HG02938 (cell line): ENCODE results near the gene ERICH6.

Experiments used
- ATAC-seq: cut with Tn5 transposase; IDR thresholded peaks from one replicate; pipeline ENCODE4 v1.9.1; 2021; ENCODE audit warnings: mild to moderate bottlenecking, moderate library complexity; ENCODE audit not compliant: unreplicated experiment

The ERICH6 gene

DNA sequence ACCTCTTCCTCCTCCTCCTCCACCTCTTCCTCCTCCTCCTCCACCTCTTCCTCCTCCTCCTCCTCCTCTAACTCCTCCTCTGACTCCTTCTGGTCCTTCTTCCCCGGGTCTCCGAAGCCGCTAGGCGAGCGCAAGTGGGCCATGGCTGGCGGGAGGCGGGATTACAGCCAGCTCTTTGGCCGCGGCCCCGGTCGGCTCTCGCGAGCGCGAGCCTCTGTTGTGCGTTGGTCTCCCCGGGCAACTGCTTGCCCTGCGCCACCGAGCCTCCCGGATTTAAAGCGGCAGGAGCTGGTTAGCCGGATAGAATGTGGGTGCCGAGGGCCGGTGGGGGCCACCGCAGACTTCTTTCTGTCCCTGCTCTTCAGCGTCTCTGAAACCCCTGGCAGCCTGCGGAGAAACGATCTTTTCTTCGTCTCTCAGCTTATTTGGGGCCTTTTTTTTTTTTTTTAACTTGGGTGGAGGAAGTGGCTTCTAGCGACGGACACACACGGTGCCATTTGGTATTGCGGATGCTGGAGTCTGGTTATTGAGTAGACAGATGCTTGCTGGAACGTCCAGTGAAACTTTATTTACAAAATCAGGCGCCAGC is at the start of gene ERICH6:
TSS of gene ERICH6 (minus strand) at position 165 of the 589 bp plus-strand sequence. CDS start at position 143, 22 bp downstream.
- ATAC-seq: peak; percentile 97

DNA sequence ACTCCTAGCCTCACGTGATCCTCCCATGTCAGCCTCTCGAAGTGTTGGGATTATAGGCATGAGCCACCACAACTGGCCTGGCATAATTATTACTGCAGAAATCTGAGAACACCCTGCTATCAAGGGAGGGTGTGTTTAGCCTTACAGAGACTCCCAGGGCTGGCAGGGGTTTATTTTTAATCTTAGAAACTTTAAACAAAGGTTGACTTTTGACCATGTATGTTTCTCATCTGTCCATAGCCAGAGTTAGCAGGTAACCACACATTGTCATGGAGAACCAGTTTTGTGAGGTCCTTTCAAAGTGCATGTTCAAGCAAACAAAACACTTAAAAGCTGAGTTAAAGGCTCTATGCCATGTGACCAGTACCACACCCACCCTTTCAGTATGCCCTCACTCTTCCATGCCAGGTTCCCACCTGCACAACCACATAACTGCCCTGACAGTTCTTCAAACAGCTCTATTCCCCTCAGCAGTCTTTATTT is 48.1 kb upstream of the ERICH6 start:
- ATAC-seq: no peak

DNA sequence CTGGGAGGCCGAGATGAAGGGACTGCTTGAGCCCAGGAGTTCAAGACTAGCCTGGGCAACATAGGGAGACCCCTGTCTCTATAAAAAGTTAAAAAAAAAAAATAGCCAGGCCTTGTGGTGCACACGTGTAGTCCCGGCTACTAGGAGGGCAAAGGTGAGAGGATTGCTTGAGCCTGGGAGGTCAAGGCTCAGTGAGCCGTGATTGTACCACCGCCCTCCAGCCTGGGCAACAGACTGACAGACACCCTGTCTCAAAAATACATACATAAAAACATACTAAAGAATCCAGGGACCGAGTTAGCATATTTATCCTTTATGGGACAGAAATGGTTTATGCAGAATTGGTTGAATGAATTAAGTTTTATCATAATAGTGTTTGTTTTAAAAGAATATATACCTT is 45.5 kb upstream of the ERICH6 start:
- ATAC-seq: no peak

DNA sequence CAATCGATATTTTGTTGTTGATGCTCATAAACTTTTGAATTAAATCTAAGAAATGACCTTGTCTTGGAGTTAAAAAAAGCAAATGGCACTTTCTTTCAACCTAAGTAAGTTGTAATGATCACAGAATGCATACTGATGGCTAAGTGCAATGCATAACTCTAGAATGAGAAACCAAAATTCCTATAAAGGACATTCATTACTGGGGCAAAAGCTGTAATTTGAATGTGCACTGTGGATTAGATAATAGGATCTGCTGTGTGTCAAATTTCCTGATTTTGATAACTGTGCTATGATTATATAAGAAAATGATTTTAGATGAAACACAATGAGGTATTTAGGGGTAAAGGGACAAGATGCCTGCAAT is 44.9 kb upstream of the ERICH6 start:
- ATAC-seq: no peak

DNA sequence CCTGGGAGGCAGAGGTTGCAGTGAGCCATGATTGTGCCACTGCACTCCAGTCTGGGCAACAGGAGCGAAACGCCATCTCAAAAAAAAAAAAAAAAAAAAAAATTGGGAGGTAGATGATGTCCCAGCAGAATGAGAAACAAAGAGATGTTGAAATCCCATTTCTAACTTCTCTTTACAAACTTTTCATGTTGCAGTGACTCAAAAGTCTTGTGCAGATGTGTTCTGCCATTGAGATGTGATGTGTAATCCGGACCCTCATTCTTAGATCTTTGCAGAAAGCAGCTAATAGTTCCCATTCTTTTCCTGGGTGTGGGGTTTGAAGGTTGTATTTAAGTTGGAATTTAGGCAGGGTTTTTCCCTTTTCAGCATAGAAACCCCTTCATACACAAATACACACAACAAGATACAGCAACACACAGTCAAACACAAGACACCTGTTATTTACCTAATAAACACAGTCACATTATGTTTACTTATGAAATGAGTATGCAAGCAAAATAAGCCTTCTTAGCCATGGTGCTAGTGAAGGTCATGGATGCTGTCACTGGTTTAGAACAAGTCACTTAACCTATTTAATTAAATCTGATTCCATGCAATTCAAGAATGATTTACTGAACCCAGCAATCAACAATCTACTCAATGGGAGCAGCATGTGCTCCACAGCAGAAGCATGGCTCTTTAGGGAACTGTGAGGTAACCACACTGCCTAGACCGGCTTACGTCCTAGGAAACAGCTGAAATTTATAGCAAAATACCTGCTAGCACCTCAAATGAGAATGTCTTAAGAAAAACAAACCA is 44.4 kb upstream of the ERICH6 start:
- ATAC-seq: no peak

DNA sequence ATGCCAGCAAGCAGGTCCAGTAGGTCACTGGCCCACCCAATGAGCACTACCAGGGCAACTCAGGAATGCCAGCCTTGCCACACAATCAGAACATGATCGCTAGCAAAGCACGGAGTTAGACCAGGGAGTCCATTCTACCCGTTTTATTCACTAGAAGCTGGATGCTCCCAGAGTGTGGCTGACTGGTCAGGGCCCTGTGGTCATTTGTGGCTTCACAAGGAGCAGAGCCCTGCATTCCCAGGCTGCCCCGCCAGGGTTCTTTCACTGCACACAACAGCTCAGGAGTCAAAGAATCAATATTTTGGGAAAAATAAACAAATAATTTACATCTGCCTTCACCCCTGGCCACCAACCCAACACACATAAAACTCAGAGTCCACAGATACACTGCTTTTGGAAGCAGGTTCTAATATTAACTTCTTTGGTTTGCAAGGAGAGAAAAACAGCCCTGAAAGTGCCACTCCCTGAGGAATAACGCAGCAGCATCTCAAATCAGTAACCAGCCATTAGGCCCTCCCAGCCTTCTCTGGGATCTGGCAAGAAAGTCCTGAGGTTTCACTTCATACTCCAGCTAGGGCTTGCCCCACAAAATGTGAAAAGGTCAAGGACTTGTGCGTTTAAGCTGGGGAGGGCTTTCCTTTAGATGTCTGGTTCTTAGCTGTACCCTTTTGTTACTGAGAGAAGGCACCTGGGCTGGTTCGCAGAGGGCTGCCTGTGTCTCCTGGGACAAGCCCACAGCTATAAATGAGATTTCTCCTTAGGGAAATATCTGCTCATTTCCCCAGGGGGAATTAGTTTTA is 43.3 kb upstream of the ERICH6 start:
- no peak for ATAC-seq

DNA sequence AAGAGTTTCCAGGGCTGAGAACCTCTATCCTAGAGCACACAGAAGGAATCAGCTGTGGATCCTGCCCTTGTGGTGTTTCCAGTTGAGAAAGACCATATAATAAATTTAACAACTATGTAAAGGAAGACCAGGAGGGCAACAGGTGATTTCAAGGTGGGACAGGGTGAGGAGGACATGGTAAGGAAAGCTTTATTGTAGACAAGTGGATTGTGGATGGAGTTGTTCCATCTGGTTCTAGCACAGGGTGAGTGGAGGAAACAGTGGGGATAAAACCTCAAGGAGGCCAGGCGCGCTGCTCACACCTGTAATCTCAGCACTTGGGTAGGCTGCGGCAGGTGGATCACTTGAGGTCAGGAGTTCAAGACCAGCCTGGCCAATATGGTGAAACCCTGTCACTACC is 42.1 kb upstream of the ERICH6 start:
- no peak for ATAC-seq

- ATAC-seq: no peak
Measured at GRCh38 chr3:150744919-150745211, 41.1 kb upstream of the ERICH6 start.

GRCh38 chr3:150744041-150744918 is 40.6 kb upstream of the ERICH6 start:
- ATAC-seq: no peak

DNA sequence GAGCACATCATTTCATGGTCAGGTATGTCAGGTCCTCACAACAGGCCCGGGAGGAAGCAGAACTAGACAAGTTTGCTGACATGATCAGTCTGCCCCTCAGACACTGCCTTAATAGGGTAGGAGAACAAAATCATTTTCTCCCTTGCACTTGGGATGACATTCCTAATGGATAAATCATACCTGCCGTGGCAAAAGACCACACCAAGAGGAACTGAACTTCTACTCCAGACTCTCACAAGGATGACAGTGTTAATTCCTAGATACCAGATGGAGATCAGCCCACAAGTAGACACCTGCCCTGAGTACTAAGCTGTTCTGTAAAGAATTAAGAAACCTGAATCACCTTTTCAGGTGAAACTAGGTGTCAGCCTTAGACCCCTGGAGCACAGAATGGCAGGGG is 39.8 kb upstream of the ERICH6 start:
- ATAC-seq: no peak

- no peak for ATAC-seq
Measured at GRCh38 chr3:150742679-150743078, 39.0 kb upstream of the ERICH6 start.

DNA sequence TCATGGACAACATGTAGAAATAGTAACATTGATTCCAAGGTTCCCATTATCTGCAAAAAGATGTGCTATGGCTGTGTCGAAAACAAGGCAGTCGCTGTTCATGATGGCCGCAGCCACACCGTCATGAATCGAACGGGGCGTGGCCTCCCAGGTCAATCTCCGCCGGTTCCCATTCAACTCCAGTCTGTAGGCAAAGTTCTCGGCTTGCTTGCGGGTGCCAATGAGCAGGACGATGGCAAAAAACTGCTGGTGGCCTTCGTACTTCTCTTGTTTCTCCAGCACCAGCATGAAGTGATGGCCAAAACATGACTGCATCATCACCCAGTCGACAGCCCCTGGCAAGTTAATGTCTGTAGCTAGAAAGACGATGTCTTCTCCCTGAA is 38.4 kb upstream of the ERICH6 start:
- no peak for ATAC-seq

DNA sequence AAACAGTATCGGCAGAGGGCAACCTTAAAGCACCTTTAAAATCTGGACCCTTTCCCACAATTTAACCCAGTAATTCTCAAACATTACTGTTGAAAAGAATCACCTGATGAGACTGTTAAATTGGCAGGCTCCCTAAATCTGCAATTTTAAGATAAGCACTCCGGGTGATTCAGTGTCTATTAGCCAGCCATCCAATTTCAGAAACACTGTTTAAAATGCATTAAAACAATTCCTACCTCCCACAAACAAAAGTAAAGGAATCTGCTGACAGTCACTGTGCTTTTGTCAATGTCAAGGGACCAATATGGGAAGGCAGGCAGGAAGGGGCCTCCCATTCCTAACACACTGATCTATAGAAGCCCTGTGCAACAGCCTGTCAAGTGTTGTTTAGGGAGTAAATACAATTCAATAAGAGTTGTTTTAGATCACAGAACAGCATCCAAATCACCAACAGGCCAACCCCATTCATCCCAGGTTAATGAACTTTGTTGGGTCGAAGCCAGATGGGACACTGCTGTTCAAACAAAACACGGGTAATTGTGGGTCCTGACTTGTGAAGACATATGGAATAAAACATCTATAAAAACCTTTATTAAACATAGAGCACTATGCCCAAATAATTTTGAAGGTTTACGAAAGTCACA is 37.9 kb upstream of the ERICH6 start:
- ATAC-seq: no peak

DNA sequence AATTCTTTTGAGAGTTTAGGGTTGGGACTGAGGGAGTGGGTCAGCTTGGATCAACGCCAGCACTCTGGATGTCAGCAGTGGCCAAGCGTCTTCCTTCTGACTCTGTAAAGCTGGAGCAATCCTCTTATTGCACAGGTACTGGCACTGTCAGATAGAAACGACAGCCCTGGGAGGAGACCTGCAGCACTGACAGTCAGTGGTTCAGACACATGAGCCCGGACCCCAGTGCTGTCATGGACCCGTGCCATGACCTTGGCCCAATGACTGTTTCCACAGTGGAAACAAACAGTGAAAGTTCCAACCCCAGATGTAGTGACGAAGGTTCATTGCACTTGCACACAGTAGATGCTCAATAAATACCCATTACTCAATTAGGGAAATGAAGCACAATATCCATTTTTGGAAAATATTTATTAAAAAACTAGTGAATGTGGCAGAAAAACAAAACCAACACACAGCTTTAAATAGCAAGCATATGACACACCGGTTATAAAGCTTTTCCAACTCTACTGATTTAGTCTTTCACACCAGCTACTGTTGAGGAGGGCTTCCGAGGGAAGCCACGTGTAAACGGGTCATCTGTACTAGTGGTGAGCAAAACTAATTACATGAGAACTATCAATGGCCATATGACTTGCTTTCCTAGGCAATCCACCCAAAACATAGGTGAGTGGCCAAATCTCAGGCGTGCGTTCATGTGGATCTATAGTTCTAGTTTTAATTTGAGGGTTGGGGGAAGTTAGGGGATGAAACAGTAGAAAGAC is 37.2 kb upstream of the ERICH6 start:
- ATAC-seq: no peak

GRCh38 chr3:150739877-150740645 is 36.3 kb upstream of the ERICH6 start:
- ATAC-seq: peak; percentile 23

DNA sequence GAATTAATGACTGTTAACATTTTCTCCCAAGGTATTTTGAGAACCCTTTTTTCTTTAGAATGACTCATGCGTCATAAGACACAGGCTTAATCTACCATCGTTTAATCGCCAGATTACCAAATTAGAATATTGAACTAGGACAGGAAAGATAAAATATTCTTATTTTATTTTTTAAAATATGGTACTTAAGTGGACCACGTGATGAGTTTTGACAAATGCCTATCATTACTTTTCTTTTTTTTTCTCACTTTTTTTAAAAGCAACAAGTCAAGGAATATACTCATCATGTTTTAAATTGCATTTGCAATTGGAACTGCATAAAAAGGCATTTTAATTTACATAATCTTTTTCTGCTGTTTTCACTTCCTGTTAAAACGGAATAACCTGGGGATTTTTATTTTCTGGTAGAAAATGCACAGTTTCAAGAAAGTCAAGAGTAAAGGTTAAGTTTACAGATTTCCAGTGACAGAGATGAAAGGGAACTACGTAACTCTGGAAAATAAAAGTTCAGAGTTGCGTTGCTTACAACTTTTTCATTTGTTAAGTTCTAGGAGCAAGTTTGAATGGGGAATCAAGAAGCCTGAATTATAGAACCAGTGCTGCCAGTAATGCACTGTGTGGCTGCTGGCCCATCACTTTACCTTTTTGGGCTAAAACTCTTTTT is 35.6 kb upstream of the ERICH6 start:
- peak; percentile 28 for ATAC-seq

DNA sequence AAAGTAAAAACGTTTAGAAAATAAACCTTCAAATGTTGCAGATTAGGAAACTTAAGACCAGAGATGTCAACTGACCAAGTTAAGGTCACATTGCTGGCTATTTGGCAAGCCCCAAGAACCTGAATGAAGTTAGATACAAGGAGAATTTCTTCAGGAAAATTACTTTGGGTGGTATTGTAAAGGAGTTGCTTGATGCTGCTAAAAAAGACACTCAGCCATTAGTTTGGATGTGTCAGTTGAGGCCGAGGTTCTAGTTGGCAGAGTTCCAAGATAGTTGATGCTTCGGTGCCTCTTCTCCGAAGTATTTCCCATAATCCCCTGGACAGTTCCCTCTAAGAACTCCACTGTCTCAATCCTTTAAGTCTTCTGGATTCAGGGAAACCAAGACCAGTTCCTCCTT is 35.0 kb upstream of the ERICH6 start:
- no peak for ATAC-seq

DNA sequence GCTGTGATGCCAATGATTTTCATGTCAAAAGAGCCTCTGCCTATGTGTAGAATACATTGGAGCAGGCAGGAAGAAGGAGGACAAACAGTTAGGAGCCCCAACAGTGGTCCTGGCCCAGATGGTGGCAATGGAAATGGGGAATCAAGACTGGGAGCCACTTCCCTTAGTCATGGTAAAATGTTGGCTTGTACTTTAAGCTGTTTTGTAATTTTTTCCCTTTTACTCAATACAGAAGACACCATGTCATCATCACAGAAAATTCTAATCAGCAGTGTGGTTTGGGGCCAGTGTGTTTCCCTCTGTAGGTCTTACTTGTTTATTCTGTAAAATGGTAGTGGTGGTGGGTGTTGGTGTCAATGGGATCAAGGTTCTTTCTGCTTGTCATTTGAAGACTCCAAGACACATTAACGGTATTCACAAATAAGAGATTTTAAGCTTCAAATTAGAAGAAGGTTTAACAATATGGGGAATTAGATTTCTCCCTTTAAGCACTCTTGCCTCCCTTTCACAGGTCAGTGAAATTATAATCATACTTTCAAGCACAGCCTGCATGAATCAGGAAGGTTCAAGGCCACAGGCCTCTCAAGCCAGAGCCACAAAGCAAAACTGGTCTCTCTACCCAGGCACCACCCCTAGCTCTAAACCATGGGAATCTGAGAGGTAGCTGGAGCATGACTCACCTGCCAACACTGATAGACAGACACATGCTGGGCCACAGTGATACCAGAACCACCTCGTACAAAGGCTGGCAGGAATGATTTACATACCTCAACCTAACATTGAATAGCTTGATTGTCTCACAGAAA is 34.4 kb upstream of the ERICH6 start:
- no peak for ATAC-seq
